H9 (cell line): Measurements from ENCODE around the gene TTC28. TPM values are rescaled to one million over a fixed set of nuclear protein-coding genes. Genes with fewer than 3 reads are reported as not detected.

ENCODE experiments used
- DNase-seq: peaks from one replicate; pipeline ENCODE4 v3.0.0-alpha.2; 2017
- H2AFZ ChIP-seq: one replicate; pipeline ENCODE4 v1.6.1; 2013; ENCODE audit warnings: mild to moderate bottlenecking, low read length, control low read depth, moderate library complexity
- H2AK5ac ChIP-seq: 2 replicates; pipeline ENCODE4 v1.6.1; 2013; ENCODE audit warnings: low read length, control low read depth, mixed read lengths; ENCODE audit not compliant: insufficient read length
- H2BK120ac ChIP-seq: one replicate; pipeline ENCODE4 v1.6.1; 2013; ENCODE audit warnings: low read depth, mild to moderate bottlenecking, low read length, control low read depth, inconsistent platforms; ENCODE audit not compliant: poor library complexity, severe bottlenecking
- H2BK12ac ChIP-seq: 2 replicates; pipeline ENCODE4 v1.6.1; 2013; ENCODE audit warnings: low read length, control low read depth, mixed read lengths, low read depth; ENCODE audit not compliant: insufficient read length
- H2BK15ac ChIP-seq: 2 replicates; pipeline ENCODE4 v1.6.1; 2013; ENCODE audit warnings: low read depth, low read length, control low read depth
- H2BK20ac ChIP-seq: one replicate; pipeline ENCODE4 v1.6.1; 2013; ENCODE audit warnings: low read depth, mild to moderate bottlenecking, low read length, control low read depth, inconsistent platforms; ENCODE audit not compliant: poor library complexity, severe bottlenecking
- H2BK5ac ChIP-seq: 2 replicates; pipeline ENCODE4 v1.6.1; 2013; ENCODE audit warnings: low read length, control low read depth, mixed read lengths; ENCODE audit not compliant: insufficient read length
- H3K14ac ChIP-seq: 2 replicates; pipeline ENCODE4 v1.6.1; 2013; ENCODE audit warnings: low read length, control low read depth; ENCODE audit not compliant: insufficient read depth
- H3K18ac ChIP-seq: 2 replicates; pipeline ENCODE4 v1.6.1; 2013; ENCODE audit warnings: low read depth, mild to moderate bottlenecking, mixed read lengths, low read length, control low read depth; ENCODE audit not compliant: insufficient read length
- H3K23ac ChIP-seq: 2 replicates; pipeline ENCODE4 v1.6.1; 2013; ENCODE audit warnings: low read length, control low read depth, mixed read lengths, low read depth; ENCODE audit not compliant: insufficient read length
- H3K23me2 ChIP-seq: 2 replicates; pipeline ENCODE4 v1.6.1; 2013; ENCODE audit warnings: low read depth, mild to moderate bottlenecking, mixed read lengths, low read length, control low read depth; ENCODE audit not compliant: insufficient read length, poor library complexity, severe bottlenecking
- H3K27ac ChIP-seq: 2 replicates; pipeline ENCODE4 v1.5.1; 2013; ENCODE audit warnings: low read length, control low read depth, mixed read lengths, low read depth; ENCODE audit not compliant: insufficient read length
- H3K27me3 ChIP-seq: 2 replicates; pipeline ENCODE4 v1.6.1; 2013; ENCODE audit warnings: low read length, control low read depth, inconsistent platforms; ENCODE audit not compliant: insufficient read depth
- H3K4ac ChIP-seq: 2 replicates; pipeline ENCODE4 v1.6.1; 2013; ENCODE audit warnings: low read depth, mild to moderate bottlenecking, control low read depth, inconsistent platforms, low read length, moderate library complexity
- H3K4me1 ChIP-seq: 2 replicates; pipeline ENCODE4 v1.6.1; 2013; ENCODE audit warnings: low read length, control low read depth, inconsistent platforms; ENCODE audit not compliant: insufficient read depth
- H3K4me2 ChIP-seq: 2 replicates; pipeline ENCODE4 v1.6.1; 2013; ENCODE audit warnings: low read length, control low read depth, mixed read lengths; ENCODE audit not compliant: insufficient read length, insufficient read depth
- H3K56ac ChIP-seq: 2 replicates; pipeline ENCODE4 v1.6.1; 2013; ENCODE audit warnings: low read depth, mild to moderate bottlenecking, mixed read lengths, low read length, control low read depth; ENCODE audit not compliant: insufficient read length
- H3K79me1 ChIP-seq: 2 replicates; pipeline ENCODE4 v1.6.1; 2013; ENCODE audit warnings: low read depth, mild to moderate bottlenecking, moderate library complexity, low read length, control low read depth, inconsistent platforms; ENCODE audit not compliant: insufficient read depth, poor library complexity, severe bottlenecking
- H3K79me2 ChIP-seq: 2 replicates; pipeline ENCODE4 v1.6.1; 2013; ENCODE audit warnings: low read length, control low read depth, inconsistent platforms; ENCODE audit not compliant: insufficient read depth
- H3K9ac ChIP-seq: 2 replicates; pipeline ENCODE4 v1.6.1; 2013; ENCODE audit warnings: low read length, control low read depth, mixed read lengths; ENCODE audit not compliant: insufficient read length; ENCODE audit errors: extremely low read depth
- H3K9me3 ChIP-seq: one replicate; pipeline ENCODE4 v1.6.1; 2013; ENCODE audit warnings: low read depth, low read length, inconsistent platforms; ENCODE audit not compliant: control insufficient read depth
- H3T11ph ChIP-seq: one replicate; pipeline ENCODE4 v1.6.1; 2013; ENCODE audit warnings: mild to moderate bottlenecking, low read length, control low read depth, inconsistent platforms
- H4K20me1 ChIP-seq: one replicate; pipeline ENCODE4 v1.6.1; 2013; ENCODE audit not compliant: control insufficient read depth, insufficient read length, insufficient read depth
- H4K5ac ChIP-seq: 2 replicates; pipeline ENCODE4 v1.6.1; 2013; ENCODE audit warnings: low read depth, mild to moderate bottlenecking, mixed read lengths, low read length, control low read depth; ENCODE audit not compliant: insufficient read length
- H4K8ac ChIP-seq: replicated peaks from 2 replicates; pipeline ENCODE4 v1.6.1; 2013; ENCODE audit warnings: low read length, control low read depth, mixed read lengths, low read depth; ENCODE audit not compliant: insufficient read length
- H4K91ac ChIP-seq: 2 replicates; pipeline ENCODE4 v1.6.1; 2013; ENCODE audit warnings: low read depth, mild to moderate bottlenecking, moderate library complexity, mixed read lengths, low read length, control low read depth; ENCODE audit not compliant: insufficient read length
- H3K27ac Mint-ChIP-seq, 3 experiments: 2 replicates in 2 of 3; 3 replicates in 1 of 3; pipeline ENCODE4 v1.8.0; 2020 to 2021; ENCODE audit warnings: mixed read lengths in 3 of 3, mild to moderate bottlenecking in 1 of 3, moderate library complexity in 1 of 3
- H3K27me3 Mint-ChIP-seq: 2 replicates; pipeline ENCODE4 v1.8.0; 2021; ENCODE audit warnings: low read depth, mild to moderate bottlenecking, moderate library complexity, mixed read lengths
- H3K36me3 Mint-ChIP-seq, 3 experiments: 2 replicates in 2 of 3; 3 replicates in 1 of 3; pipeline ENCODE4 v1.8.0; 2020 to 2021; ENCODE audit warnings: low read depth in 3 of 3, mixed read lengths in 3 of 3; ENCODE audit not compliant: insufficient read depth in 1 of 3
- H3K4me1 Mint-ChIP-seq, 2 experiments: 2 replicates each; pipeline ENCODE4 v1.8.0; 2020; ENCODE audit warnings: mixed read lengths in 2 of 2
- H3K4me3 Mint-ChIP-seq, 2 experiments: 2 replicates in 1 of 2; 3 replicates in 1 of 2; pipeline ENCODE4 v1.8.0; 2020 to 2021; ENCODE audit warnings: mild to moderate bottlenecking in 2 of 2, mixed read lengths in 2 of 2, moderate library complexity in 1 of 2
- H3K9me3 Mint-ChIP-seq, 2 experiments: 2 replicates in 1 of 2; 3 replicates in 1 of 2; pipeline ENCODE4 v1.8.0; 2020; ENCODE audit warnings: mild to moderate bottlenecking in 2 of 2, mixed read lengths in 2 of 2, moderate library complexity in 1 of 2
- CTCF ChIP-seq: fragments of 200-600 bp; sonication (generic); conservative IDR thresholded peaks from 3 replicates; pipeline ENCODE4 v1.8.0; 2021; ENCODE audit warnings: antibody characterized with exemption, mild to moderate bottlenecking
- WGBS: extraction: QIAGEN DNeasy Blood & Tissue Kit; methylation state at CpG from one replicate; pipeline ENCODE4 v1.1.7; 2013; ENCODE audit warnings: missing lambda C conversion rate, low lambda C conversion rate, mixed read lengths; ENCODE audit not compliant: insufficient read length; ENCODE audit errors: extremely low coverage; 5-methylcytosine and 5-hydroxymethylcytosine counted together
- total RNA-seq: library from RNA; stranded (reverse); gene quantifications from 2 replicates; pipeline ENCODE4 v1.2.1, GENCODE V29; 2021

The TTC28 gene
- total RNA-seq, 1 experiment from 2014 or later: 13.6 TPM

GRCh38 chr22:27971926-27972325 is 707.7 kb downstream of the TTC28 start:
- H4K20me1 ChIP-seq: no peaks in the 10 kb centered on the region
- no peak overlapping the region for H3K9ac ChIP-seq
- H2BK5ac ChIP-seq: no peak overlapping the region
- H4K91ac ChIP-seq: no peak overlapping the region
- no peak overlapping the region for H4K5ac ChIP-seq
- H3K56ac ChIP-seq: no peak overlapping the region
- Mint-ChIP-seq H3K27ac (no peak overlapping the region), H3K9me3 (peaks cover 0 to 7% of the 10 kb centered on the region in 2 experiments; a peak in 2 of 5 replicates), H3K4me3 (no peak overlapping the region), H3K27me3 (no peaks in the 10 kb centered on the region), H3K36me3 (peaks cover 6 to 15% (median 9%) of the 10 kb centered on the region in 3 experiments; a peak in 5 of 7 replicates), H3K4me1 (peaks cover 6 to 8% of the 10 kb centered on the region in 2 experiments)
- no peak overlapping the region for H2BK15ac ChIP-seq
- no peaks in the 10 kb centered on the region for H3K9me3 ChIP-seq
- H3K4me2 ChIP-seq: no peak overlapping the region
- no peak overlapping the region for H2AFZ ChIP-seq
- no peak overlapping the region for H2BK20ac ChIP-seq
- no peaks in the 10 kb centered on the region for H3K27me3 ChIP-seq
- DNase-seq: no peak
- no peaks in the 10 kb centered on the region for H3K23me2 ChIP-seq
- TF ChIP-seq CTCF: no peak
- no peaks in the 10 kb centered on the region for H3K79me2 ChIP-seq
- no peak overlapping the region for H3K23ac ChIP-seq
- no peaks in the 10 kb centered on the region for H3K4me1 ChIP-seq
- H4K8ac ChIP-seq: no peak overlapping the region
- H2BK12ac ChIP-seq: no peak overlapping the region
- no peak overlapping the region for H2AK5ac ChIP-seq
- H2BK120ac ChIP-seq: no peak overlapping the region
- no peak overlapping the region for H3K14ac ChIP-seq
- no peak overlapping the region for H3T11ph ChIP-seq
- H3K4ac ChIP-seq: no peak overlapping the region
- no peaks in the 10 kb centered on the region for H3K79me1 ChIP-seq
- H3K18ac ChIP-seq: no peak overlapping the region
- no CpG with 5 or more reads among the region's 1 CpG for WGBS
- H3K27ac ChIP-seq: no peak overlapping the region
